ENCODE results near the gene ADNP.
"Not testable (repeated sequence)": the region's sequence is repeated elsewhere in the genome, so short reads cannot be mapped to it uniquely, and the experiment has no call there.

Gene ADNP

DNA sequence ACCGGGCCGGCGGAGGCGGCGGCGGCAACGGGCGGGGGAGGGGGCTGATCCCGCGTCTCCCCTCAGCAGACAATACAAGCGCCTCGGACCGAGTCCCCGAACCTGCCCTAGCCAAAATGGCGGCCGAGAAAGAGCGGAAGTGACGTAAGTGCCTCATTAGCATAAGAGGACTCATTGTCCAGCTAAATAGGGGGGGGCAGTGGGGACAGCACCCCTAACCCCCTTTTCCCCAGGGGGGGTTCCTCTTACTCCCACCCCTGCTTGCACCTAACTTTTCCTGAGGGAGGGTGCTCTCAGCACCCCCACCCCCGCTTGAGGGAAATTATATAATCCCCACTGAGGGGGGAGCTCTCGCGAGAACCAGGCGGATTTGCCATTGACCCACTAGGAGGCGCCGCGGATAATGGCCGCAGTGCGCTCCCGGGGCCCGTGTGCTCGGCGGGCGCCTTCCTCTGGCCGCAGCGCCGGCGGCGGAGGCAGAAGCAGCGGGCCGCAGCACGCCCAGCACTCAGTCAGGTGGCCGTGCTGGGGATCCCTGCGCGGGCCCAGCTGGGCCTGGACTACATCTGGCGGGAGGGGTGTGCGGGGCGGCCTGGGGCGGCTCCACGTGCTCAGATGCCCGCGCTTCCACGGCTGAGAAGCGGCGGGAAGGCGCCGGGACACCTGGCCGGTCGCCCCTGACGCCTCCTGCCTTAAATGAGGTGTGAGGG, at the start of gene ADNP:
Gene ADNP, minus strand, starts transcription at position 132 of the 710 bp plus-strand sequence. CDS start 27,441 bp downstream, outside the sequence.
- DNase-seq, result peak; percentile 96

- DNase-seq, result no peak
Observed at GRCh38 chr20:50980071-50980681, 48.9 kb upstream of the ADNP start.

- not testable (repeated sequence) for DNase-seq
Observed at GRCh38 chr20:50978533-50978932, 47.3 kb upstream of the ADNP start.

DNA sequence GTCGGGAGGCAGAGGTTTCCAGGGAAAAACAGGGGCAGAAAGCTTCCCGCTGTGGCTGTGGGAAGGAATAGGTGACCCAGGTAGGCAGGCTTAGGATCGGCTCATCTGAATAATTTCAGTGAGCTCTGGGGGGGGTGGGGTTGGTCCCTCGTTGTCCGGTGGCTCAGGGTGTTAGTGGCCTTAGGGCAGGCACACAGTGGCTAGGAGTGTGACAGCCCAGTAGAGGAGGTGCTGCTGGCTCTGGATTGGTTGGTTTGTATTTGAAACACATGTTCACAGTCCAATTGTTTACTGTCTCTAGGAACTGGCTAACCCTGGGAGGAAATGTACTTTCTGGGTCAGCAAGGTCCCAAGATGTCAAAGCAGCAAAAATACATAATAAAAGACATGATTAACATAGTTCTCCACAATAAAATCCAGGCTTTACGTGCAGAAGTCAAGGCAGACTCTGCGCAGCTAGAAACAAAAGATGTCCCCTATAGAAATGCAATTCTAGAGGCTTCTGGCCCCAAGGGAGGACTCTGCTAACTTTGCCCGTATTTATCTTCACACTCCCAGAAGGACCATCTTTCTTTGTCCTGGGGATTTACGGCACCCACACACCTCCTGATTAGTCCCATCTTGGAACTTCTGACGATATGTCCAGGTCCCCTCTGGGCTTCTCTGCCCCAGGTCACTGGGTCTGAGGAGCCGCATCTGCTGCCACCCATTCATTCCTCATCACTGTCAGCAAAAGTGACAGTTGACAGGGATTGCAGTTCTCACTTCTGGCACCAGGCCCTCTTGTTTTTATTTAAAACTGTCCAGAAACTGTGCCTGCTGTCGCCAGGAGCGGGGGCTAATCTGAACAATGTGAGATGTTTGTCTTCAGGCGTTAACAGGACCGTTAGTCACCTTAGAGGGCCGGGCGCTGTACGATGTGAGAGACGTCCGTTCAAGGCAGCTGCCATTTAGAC, 46.1 kb upstream of the ADNP start:
- DNase-seq, result no peak

DNA sequence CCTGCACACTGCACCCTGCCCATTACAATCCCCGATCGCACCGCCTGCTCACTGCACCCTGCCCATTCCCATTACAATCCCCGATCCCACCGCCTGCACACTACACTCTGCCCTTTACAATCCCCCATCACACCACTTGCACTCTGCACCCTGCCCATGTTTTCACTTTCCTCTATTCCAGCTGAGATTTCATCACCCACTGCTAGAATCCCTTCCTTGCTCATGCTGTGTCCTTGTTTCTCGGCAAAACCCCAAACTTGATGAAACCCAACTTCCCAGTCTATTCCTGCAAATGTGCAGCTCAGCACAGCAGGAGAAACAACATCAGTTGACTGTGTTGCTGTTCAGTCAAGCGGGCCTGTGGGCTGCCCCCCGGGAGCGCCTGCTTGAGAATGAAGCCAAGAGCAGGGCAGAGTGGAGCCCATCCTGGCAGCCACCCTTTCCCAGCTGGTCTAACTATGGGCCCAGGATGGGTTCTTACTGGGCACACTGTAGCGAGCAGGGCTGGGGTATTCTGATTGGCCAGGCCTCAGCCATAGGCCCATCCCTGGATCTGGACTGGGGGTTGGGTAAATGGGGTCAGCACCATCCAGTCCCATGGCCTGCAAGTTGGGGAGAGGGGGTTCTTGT, 44.6 kb upstream of the ADNP start:
- DNase-seq, result no peak

- no peak for DNase-seq
Observed at GRCh38 chr20:50969912-50970311, 38.7 kb upstream of the ADNP start.

DNA sequence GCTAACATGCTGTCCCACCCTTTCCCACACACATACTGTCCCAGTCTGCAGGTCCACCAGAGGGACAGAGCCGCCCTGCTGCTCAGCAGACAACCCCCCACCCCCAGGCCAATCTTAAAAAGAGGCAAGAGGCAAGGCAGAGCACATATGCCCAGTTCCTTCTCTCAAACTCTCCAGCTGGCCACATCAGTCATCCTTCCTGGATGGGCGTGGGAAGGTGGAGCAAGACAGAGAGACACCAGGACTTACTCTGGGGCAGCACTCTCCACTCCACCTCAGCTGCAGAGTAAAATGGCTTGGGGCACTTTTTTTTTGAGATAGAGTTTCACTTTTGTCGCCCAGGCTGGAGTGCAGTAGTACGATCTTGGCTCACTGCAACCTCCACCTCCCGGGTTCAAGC, 38.2 kb upstream of the ADNP start:
- no peak for DNase-seq

DNA sequence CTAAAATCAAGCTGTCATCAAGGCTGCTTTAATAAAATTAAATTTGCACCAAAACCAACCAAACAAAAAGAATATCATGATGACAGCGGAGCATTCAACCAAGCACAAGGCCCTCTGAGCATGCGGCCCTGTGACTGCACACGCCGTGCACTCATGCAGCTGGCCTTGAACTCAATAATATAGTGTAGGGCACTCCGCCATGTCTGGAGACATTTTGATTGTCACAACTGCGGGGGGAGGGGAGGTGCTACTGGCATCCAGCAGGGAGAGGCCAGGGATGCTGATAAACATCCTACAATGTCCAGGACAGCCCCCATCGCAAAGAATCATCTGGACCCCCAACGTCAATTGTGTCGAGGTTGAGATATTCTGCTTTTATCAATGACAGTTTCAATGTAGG, 37.1 kb upstream of the ADNP start:
- no peak for DNase-seq

DNA sequence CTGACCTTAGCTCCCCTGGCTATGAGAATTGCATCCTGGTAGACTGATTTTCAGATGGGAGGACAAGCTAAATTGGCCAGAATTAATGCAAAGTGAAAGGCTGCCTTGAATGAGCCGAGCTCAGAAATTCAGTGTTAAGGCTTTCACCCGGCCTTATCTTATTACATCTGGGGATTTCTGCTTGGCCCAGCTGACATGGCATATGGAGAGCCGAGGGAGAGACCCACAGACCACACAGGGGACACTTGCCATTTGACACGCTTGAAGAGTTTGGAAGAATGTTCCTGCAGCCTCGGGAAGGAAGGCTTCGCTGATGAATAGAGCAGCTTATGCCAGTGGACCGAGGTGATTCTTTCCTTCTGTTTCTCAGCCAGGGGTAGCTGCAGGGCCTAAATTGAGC, 36.3 kb upstream of the ADNP start:
- DNase-seq, result no peak

DNA sequence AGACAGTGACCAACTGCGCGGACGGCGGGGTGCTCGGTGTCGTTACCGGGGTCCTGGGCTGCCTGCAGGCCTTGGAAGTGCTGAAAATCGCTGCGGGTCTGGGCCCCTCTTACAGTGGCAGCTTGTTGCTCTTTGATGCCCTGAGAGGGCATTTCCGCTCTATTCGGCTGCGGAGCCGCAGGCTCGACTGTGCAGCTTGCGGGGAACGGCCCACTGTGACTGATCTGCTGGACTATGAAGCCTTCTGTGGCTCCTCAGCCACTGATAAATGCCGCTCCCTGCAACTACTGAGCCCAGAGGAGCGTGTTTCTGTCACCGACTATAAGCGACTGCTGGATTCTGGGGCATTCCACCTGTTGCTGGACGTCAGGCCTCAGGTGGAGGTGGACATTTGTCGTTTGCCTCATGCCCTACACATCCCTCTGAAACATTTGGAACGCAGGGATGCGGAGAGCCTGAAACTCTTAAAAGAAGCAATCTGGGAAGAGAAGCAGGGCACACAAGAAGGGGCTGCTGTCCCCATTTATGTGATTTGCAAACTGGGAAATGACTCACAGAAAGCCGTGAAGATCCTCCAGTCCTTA, 28.4 kb upstream of the ADNP start:
- no peak for DNase-seq

- DNase-seq, result peak; percentile 97
Observed at GRCh38 chr20:50958615-50959542, 27.6 kb upstream of the ADNP start, which contains the start of gene MOCS3. Gene MOCS3, plus strand, starts transcription at chr20:50958818. Its CDS starts 25 bp downstream, at chr20:50958843.

- DNase-seq, result peak; percentile 95
Observed at GRCh38 chr20:50957798-50958614, 26.8 kb upstream of the ADNP start, which contains the start of gene DPM1. Gene DPM1, minus strand, starts transcription at chr20:50958532. Its CDS starts 9 bp downstream, at chr20:50958523.

DNA sequence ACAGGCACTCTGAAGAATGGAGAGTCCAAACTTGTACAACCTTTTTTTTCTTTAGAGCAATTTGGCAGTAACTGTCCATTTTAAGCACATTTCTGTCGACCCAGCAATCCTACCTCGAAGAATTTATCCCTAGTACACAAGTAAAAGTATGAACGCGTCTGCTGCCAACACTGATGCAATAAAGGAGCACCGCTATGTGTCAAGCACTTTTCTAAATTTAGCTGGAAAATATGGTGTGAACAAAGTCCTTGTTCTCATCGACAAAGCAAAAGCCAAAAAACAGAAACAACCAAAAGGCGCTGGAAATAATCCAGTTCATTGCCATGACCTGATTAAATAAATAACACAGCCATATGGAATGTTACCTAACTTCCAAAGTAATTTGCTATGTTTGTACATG, 26.0 kb upstream of the ADNP start:
- peak; percentile 8 for DNase-seq

DNA sequence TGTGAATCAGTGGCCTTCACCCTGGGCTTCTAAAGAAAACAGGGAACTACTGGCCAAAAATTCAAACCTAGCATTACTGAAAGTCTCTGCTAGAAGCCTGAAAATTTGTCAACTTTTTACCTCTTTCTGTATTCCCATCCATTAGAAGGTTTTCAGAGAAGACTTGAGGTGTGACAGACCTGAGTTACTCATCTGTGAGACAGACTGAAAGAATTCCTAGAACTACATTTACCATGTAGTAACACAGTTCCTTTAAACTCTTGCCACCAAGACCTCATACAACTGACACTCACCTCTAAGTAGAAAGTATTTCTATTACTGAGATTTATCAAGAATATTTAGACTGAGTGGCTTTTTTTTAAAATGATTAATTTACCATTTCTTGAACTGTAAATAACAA, 22.6 kb upstream of the ADNP start:
- no peak for DNase-seq

DNA sequence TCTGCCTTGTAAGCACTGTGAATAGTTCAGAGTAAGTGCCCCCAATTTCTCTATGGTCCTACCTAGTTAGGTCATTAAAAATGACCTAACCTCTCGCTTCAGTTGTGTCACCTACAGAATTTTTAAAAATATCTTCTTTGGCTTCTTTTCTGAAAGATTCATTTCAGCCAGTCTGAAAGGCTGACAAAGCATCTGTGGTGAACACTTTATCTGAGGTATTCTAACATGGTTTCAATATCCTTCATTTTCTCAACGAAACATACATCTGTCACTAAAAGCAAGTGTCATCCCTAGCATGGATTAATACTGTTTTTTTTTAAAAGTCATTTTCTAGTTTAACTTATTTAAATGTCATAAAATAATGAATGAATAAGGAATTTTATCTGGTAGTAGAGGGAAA, 22.0 kb upstream of the ADNP start:
- no peak for DNase-seq

DNA sequence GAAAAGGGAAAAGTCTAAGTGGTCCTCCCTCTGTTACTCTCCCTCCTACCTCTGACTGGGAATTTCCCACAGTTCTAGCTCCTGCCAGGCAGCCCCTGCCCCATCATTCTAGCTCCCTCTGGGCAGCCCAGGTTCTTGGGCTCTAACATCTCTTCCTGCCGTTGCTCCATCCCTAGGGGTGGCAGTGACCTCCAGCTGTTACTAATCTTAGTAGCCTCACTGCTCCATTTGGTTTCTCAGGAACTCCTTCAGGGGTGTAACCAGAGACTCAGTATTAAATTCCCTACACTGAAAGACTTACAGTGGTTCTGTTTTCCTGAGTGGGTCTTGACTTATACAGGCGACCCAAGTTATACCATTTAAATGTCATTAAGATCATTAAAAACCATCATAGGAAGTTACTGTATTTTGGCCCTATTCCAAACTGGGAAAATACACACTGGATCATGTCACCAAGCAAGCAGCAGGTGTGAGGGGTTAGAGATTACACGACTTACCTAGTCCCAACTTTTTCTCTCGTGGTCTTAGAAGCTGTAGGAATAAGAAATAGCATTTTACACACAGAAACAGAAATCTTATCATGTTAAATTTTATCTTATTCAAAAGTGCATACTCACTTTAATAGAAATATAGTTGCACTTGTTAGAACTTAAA, 17.0 kb upstream of the ADNP start:
- DNase-seq, result no peak

- DNase-seq, result no peak
Observed at GRCh38 chr20:50943069-50943468, 11.8 kb upstream of the ADNP start.

DNA sequence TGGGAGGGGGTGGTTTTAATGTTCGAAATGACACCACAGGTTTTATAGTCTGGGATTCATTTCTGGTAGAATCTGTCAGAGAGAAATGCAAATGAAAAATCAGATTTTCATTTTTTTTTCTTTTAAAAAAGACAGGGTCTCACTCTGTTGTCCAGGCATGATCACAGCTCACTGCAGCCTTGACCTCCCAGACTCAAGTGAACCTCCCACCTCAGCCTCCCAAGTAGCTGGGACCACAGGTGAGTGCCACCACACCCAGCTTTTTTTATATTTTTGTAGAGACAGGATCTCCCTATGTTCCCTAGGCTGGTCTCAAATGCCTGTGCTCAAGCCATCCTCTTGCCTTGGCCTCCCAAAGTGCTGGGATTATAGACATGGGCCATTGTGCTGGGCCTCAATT, 2.4 kb upstream of the ADNP start:
- no peak for DNase-seq

- no peak for DNase-seq
Observed at GRCh38 chr20:50932691-50933280, 1.5 kb upstream of the ADNP start.
